K562 (cell line): Measurements from ENCODE around the gene ADCY5. TPM values are rescaled to one million over a fixed set of nuclear protein-coding genes. Genes with fewer than 3 reads are reported as not detected.

ENCODE experiments used
- ATAC-seq: fragments of 200-7000 bp; cut with Tn5 transposase; 3 replicates; pipeline ENCODE4 v1.9.1; 2020; ENCODE audit warnings: moderate library complexity
- BruUV-seq: library from RNA; stranded (reverse); fragments of 400-500 nt; replicated peaks from 2 replicates; lab custom pipeline; 2021; lab: Mats Ljungman, UMichigan
- CTCF ChIA-PET: fragments of 300-600 bp; formaldehyde crosslinking; extraction: SDS; loops from one replicate; lab custom pipeline; 2021; ENCODE audit warnings: low intra/inter-chr PET ratio; lab: Yijun Ruan, JAX
- POLR2A ChIA-PET: fragments of 300-600, 350-650 bp; sonication (Branson Sonifier 250); formaldehyde crosslinking; extraction: SDS; loops from one replicate; lab custom pipeline; 2021; ENCODE audit warnings: antibody characterized with exemption, inconsistent platforms; lab: Yijun Ruan, JAX
- DNase-seq, 4 experiments: peaks; one replicate each; pipeline versions ENCODE4 v3.0.0 to v3.0.0-alpha.2; 2011 to 2018; ENCODE audit warnings: low spot score in 3 of 4, mixed read lengths in 3 of 4; ENCODE audit errors: extremely low read depth in 1 of 4
- FAIRE-seq: peaks from 2 replicates; lab custom pipeline; 2011; peaks lifted over from hg19 to GRCh38; lab: Jason Lieb, UNC
- H2AFZ ChIP-seq: 2 replicates; pipeline ENCODE4 v1.6.0; 2011; ENCODE audit warnings: low read depth, low read length, control low read depth, inconsistent platforms
- H3K27ac ChIP-seq: fragments of 200-600 bp; 3 replicates; pipeline ENCODE4 v1.8.0; 2011; ENCODE audit warnings: low read depth, mild to moderate bottlenecking, control low read depth, inconsistent platforms, low read length, moderate library complexity, mixed read lengths; ENCODE audit errors: extremely low read depth
- H3K27me3 ChIP-seq, 2 experiments: fragments of 300-600 bp in 1 of 2; 2 replicates in 1 of 2; 3 replicates in 1 of 2; pipeline versions ENCODE4 v1.6.0 to v1.8.0; 2011; ENCODE audit warnings: inconsistent platforms in 2 of 2, low read length in 2 of 2, mild to moderate bottlenecking in 1 of 2, mixed read lengths in 1 of 2, moderate library complexity in 1 of 2; ENCODE audit not compliant: control insufficient read depth in 2 of 2, insufficient read depth in 2 of 2
- H3K36me3 ChIP-seq: fragments of 300-600 bp; 3 replicates; pipeline ENCODE4 v1.8.0; 2011; ENCODE audit warnings: mild to moderate bottlenecking, low read length, inconsistent platforms; ENCODE audit not compliant: control insufficient read depth, insufficient read depth
- H3K4me1 ChIP-seq, 2 experiments: fragments of 200-600 bp in 1 of 2; replicated peaks in 1 of 2; 2 replicates in 1 of 2; 3 replicates in 1 of 2; pipeline versions ENCODE4 v1.5.1 to v1.8.0; 2011; ENCODE audit warnings: inconsistent platforms in 2 of 2, low read length in 2 of 2, mild to moderate bottlenecking in 1 of 2, mixed read lengths in 1 of 2, moderate library complexity in 1 of 2; ENCODE audit not compliant: control insufficient read depth in 2 of 2, insufficient read depth in 2 of 2
- H3K4me2 ChIP-seq: 2 replicates; pipeline ENCODE4 v1.6.1; 2011; ENCODE audit warnings: low read length, control low read depth, inconsistent platforms, mixed read lengths; ENCODE audit not compliant: insufficient read depth
- H3K4me3 ChIP-seq: fragments of 200-600 bp; sonication (generic), shearing (Covaris generic); 2 replicates; pipeline ENCODE4 v1.5.1; 2016; ENCODE audit warnings: control low read depth, inconsistent platforms
- H3K79me2 ChIP-seq: fragments of 200-600 bp; 3 replicates; pipeline ENCODE4 v1.8.0; 2011; ENCODE audit warnings: low read length, inconsistent platforms; ENCODE audit not compliant: control insufficient read depth, insufficient read depth
- H3K9ac ChIP-seq, 2 experiments: 2 replicates each; pipeline versions ENCODE4 v1.6.0 to v1.6.1; 2011; ENCODE audit warnings: low read depth in 2 of 2, low read length in 2 of 2, control low read depth in 1 of 2, inconsistent platforms in 1 of 2, mild to moderate bottlenecking in 1 of 2, mixed read lengths in 1 of 2; ENCODE audit not compliant: insufficient read depth in 1 of 2
- H3K9me1 ChIP-seq: one replicate; pipeline ENCODE4 v1.6.0; 2011; ENCODE audit warnings: inconsistent platforms, mild to moderate bottlenecking, low read length, moderate library complexity; ENCODE audit not compliant: control insufficient read depth, insufficient read depth
- H3K9me3 ChIP-seq: replicated peaks from 2 replicates; pipeline ENCODE4 v1.5.1; 2011; ENCODE audit warnings: low read depth, low read length, inconsistent platforms; ENCODE audit not compliant: control insufficient read depth, insufficient read depth
- H4K20me1 ChIP-seq: replicated peaks from 2 replicates; pipeline ENCODE4 v1.6.1; 2011; ENCODE audit warnings: low read length, inconsistent platforms, mixed read lengths; ENCODE audit not compliant: control insufficient read depth, insufficient read depth
- ARHGAP35 ChIP-seq: fragments of 450-650 bp; IDR thresholded peaks from 2 replicates; pipeline ENCODE4 v1.6.1; 2018; ENCODE audit not compliant: partially characterized antibody
- BCLAF1 ChIP-seq, 2 experiments: fragments of 450-650 bp in 1 of 2; IDR thresholded peaks; 2 replicates each; pipeline ENCODE4 v1.6.1; 2011 to 2017; ENCODE audit warnings: low read depth in 2 of 2, antibody characterized with exemption in 1 of 2, borderline replicate concordance in 1 of 2, low read length in 1 of 2, mild to moderate bottlenecking in 1 of 2, mixed read lengths in 1 of 2; ENCODE audit not compliant: control insufficient read depth in 1 of 2
- CAMTA2 ChIP-seq: fragments of 250-450 bp; sonication (Bioruptor Pico); conservative IDR thresholded peaks from 2 replicates; pipeline ENCODE4 v1.5.1; 2022
- ETV6 ChIP-seq, 3 experiments: fragments of 150-350 bp in 1 of 3; sonication (generic) in 1 of 3; formaldehyde crosslinking in 1 of 3; IDR thresholded peaks; 2 replicates each; pipeline versions ENCODE4 v1.6.1 to v1.8.0; 2014 to 2022; ENCODE audit warnings: borderline replicate concordance in 2 of 3, low read depth in 2 of 3, antibody characterized with exemption in 1 of 3, low read length in 1 of 3, mild to moderate bottlenecking in 1 of 3, missing genetic modification reagents in 1 of 3
- FOXP1 ChIP-seq: sonication (generic); formaldehyde crosslinking; IDR thresholded peaks from 2 replicates; pipeline ENCODE4 v1.8.0; 2022; ENCODE audit warnings: mild to moderate bottlenecking, missing genetic modification reagents
- RBM15 ChIP-seq: fragments of 200-400 bp; formaldehyde crosslinking; IDR thresholded peaks from 2 replicates; pipeline ENCODE4 v1.6.1; 2018; ENCODE audit warnings: mild to moderate bottlenecking, low read length, moderate library complexity; ENCODE audit not compliant: insufficient read depth
- THRAP3 ChIP-seq: fragments of 450-650 bp; IDR thresholded peaks from 2 replicates; pipeline ENCODE4 v1.6.1; 2016; ENCODE audit warnings: mild to moderate bottlenecking, inconsistent platforms, borderline replicate concordance
- TOE1 ChIP-seq, 2 experiments: fragments of 450-650 bp in 1 of 2; sonication (generic) in 1 of 2; formaldehyde crosslinking in 1 of 2; IDR thresholded peaks; 2 replicates each; pipeline versions ENCODE4 v1.7.1 to v1.8.0; 2016 to 2022; ENCODE audit warnings: borderline replicate concordance in 2 of 2, mild to moderate bottlenecking in 2 of 2, antibody characterized with exemption in 1 of 2, inconsistent platforms in 1 of 2, low read depth in 1 of 2, missing genetic modification reagents in 1 of 2, moderate library complexity in 1 of 2
- ZFX ChIP-seq: sonication (generic); formaldehyde crosslinking; IDR thresholded peaks from 2 replicates; pipeline ENCODE4 v1.8.0; 2022; ENCODE audit warnings: mild to moderate bottlenecking, missing genetic modification reagents, moderate library complexity
- ZNF311 ChIP-seq: fragments of 250-450 bp; sonication (Bioruptor Pico); IDR thresholded peaks from 2 replicates; pipeline ENCODE4 v1.4.0; 2020; ENCODE audit warnings: mild to moderate bottlenecking, moderate library complexity
- ZNF316 ChIP-seq: fragments of 450-650 bp; IDR thresholded peaks from 2 replicates; pipeline ENCODE4 v1.6.1; 2016
- WGBS: fragments of 100-300 bp; shearing (Covaris generic); methylation state at CpG from one replicate; pipeline ENCODE4 v1.1.6; 2016; ENCODE audit warnings: low coverage, mixed read lengths; ENCODE audit not compliant: insufficient coverage; ENCODE audit errors: missing lambda C conversion rate; 5-methylcytosine and 5-hydroxymethylcytosine counted together
- in situ Hi-C: fragments of 300-500 bp; cut with MboI; formaldehyde crosslinking; loops from 4 replicates; pipeline ENCODE4 v1.15.0; 2018; ENCODE audit warnings: inconsistent platforms, mixed read lengths
- intact Hi-C: fragments of 100-400 bp; cut with micrococcal nuclease; formaldehyde crosslinking; loops from 2 replicates; pipeline ENCODE4 v1.14.2; 2022
- polyA plus RNA-seq, 8 experiments: library from polyadenylated mRNA; depleted of rRNA in 4 of 8; stranded (reverse) in 5 of 8; unstranded in 3 of 8; fragments of >200 nt; fragmentation: Nextera tagmentation in 2 of 8; fragmentation: Illumina TruSeq in 1 of 8; extraction: Ambion mirVana in 2 of 8; extraction: Trizol in 1 of 8; gene quantifications; 2 replicates each; pipeline versions ENCODE4 v1.2.1 to v1.2.3, GENCODE V29; 2011 to 2014; ENCODE audit warnings: inconsistent platforms in 1 of 8, missing spikeins in 1 of 8
- total RNA-seq, 7 experiments: library from RNA; depleted of rRNA in 6 of 7; stranded (reverse); fragments of >200 nt in 6 of 7; fragmentation: Illumina TruSeq in 2 of 7; extraction: Trizol in 2 of 7; gene quantifications; 2 replicates each; pipeline versions ENCODE4 v1.2.1 to v1.2.3, GENCODE V29; 2011 to 2021; ENCODE audit warnings: low replicate concordance in 1 of 7
- TF ChIP-seq, protein P1 (sequence below): fragments of 150-350 bp; IDR thresholded peaks from 2 replicates; pipeline ENCODE4 v1.6.1; 2014; ENCODE audit warnings: low read depth, mild to moderate bottlenecking, low read length, borderline replicate concordance

Gene ADCY5
- total and polyA plus RNA-seq, 9 of the 15 experiments (the other 6 are each of a cell fraction or from before 2014, with no cell fraction given), result under 0.01 TPM; not detected in 8

DNA sequence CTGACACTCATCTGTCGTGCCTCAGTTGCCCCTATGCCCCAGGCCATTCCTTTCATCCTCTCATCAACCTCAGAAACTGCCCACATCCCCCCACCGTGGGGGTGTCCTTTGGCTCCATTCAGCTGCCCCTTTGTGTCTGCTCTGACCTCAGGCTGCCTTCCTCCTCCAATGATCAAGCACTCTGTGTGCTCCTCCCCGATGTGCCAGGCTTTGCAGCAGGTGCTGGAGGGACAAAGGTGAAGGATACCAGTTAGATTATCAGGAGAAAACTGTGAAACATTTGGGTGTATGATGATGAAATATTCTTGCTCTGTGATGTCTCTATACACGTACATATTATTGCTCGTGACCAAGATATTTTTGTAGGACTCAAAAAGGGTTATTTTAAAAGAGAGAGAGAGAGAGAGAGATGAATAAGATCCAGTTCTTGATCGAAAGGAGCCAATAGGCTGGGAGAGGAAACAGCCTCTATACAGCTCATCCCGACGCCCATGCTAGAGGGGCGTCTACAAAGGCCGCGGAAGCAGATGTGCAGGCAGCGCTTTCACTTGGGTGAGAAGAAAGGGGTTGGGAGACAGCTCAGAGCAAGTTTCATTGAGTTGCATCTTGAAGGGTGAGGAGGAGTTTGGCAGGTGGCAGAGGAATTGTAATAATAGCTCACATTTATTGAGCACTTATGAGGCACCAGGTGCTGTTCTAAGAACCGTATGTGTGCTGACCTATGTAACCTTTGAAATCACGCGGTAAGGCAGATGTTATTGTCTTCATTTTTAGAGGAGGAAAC lies 28.3 kb upstream of the ADCY5 start (continued):
- TF ChIP-seq BCLAF1 (IDR thresholded peaks at IDR 0.05; ENCODE audit: borderline replicate concordance in 1 of 2, control insufficient read depth in 1 of 2, low read depth in 2 of 2, low read length in 1 of 2), result no peak

DNA sequence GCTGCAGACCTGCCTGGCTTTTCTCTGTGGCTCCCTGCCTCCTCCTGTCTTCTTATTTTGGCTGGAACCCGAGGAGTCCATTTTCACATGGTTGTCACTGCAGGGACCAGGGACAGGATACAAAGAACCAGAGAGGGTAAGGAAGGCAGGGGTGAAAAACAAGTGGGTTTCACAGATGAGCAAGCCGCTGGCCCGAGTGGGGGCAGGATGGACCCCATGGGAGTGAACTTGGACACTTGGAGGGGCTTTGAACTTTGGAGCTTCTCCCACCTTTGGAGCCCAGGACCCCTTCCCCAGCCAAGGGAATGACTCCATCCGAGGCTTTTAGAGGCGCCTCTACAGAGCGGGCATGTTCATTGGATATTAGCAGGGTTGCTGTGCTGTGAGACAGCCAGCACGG lies 26.9 kb upstream of the ADCY5 start:
- Histone ChIP-seq H3K4me1 (no peaks in the 10 kb centered on the region), H3K9me1 (no peaks in the 10 kb centered on the region), H3K27me3 (peaks cover 7 to 45% of the 10 kb centered on the region in 2 experiments; a peak in 4 of 5 replicates), H3K27ac (no peak overlapping the region), H3K9ac (no peak overlapping the region), H3K79me2 (no peaks in the 10 kb centered on the region), H3K36me3 (no peaks in the 10 kb centered on the region), H3K4me2 (no peak overlapping the region), H3K9me3 (no peaks in the 10 kb centered on the region), H3K4me3 (no peak overlapping the region), H4K20me1 (no peaks in the 10 kb centered on the region), H2AFZ (no peak overlapping the region)
- WGBS, result 0% methylated on average over 3 of the region's 7 CpGs
- no peak for ATAC-seq
- in situ Hi-C loops (no loop called here), intact Hi-C loops (no loop called here)
- ChIA-PET POLR2A (no interaction called here), CTCF (no interaction called here)
- BruUV-seq, result no TSS peak
- DNase-seq, result no peak
- no peak for FAIRE-seq
- TF ChIP-seq ZNF311 (CRISPR knock-in tag) (no peak), ETV6 (IDR thresholded peaks at IDR 0.05; ENCODE audit: borderline replicate concordance in 1 of 2, low read depth in 2 of 2, low read length in 1 of 2) (no peak), ETV6 (CRISPR knock-in tag; IDR thresholded peaks at IDR 0.05; ENCODE audit: borderline replicate concordance) (no peak), THRAP3 (no peak), ZFX (CRISPR knock-in tag) (no peak), FOXP1 (no peak), TOE1 (IDR thresholded peaks at IDR 0.05; ENCODE audit: borderline replicate concordance) (no peak), TOE1 (CRISPR knock-in tag; IDR thresholded peaks at IDR 0.05; ENCODE audit: borderline replicate concordance, low read depth) (no peak), ZNF316 (no peak), ARHGAP35 (no peak), CAMTA2 (CRISPR knock-in tag) (no peak), RBM15 (no peak)
- TF ChIP-seq, protein P1, sequence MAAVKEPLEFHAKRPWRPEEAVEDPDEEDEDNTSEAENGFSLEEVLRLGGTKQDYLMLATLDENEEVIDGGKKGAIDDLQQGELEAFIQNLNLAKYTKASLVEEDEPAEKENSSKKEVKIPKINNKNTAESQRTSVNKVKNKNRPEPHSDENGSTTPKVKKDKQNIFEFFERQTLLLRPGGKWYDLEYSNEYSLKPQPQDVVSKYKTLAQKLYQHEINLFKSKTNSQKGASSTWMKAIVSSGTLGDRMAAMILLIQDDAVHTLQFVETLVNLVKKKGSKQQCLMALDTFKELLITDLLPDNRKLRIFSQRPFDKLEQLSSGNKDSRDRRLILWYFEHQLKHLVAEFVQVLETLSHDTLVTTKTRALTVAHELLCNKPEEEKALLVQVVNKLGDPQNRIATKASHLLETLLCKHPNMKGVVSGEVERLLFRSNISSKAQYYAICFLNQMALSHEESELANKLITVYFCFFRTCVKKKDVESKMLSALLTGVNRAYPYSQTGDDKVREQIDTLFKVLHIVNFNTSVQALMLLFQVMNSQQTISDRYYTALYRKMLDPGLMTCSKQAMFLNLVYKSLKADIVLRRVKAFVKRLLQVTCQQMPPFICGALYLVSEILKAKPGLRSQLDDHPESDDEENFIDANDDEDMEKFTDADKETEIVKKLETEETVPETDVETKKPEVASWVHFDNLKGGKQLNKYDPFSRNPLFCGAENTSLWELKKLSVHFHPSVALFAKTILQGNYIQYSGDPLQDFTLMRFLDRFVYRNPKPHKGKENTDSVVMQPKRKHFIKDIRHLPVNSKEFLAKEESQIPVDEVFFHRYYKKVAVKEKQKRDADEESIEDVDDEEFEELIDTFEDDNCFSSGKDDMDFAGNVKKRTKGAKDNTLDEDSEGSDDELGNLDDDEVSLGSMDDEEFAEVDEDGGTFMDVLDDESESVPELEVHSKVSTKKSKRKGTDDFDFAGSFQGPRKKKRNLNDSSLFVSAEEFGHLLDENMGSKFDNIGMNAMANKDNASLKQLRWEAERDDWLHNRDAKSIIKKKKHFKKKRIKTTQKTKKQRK, result no peak
